SU-DHL-6 (cell line): ENCODE results near the gene MAS1.

Experiments used
- H2AFZ ChIP-seq: fragments of 200-600 bp; sonication (generic); 2 replicates; pipeline ENCODE4 v1.6.1; 2014; ENCODE audit warnings: low read depth, mild to moderate bottlenecking, moderate library complexity, mixed read lengths, antibody characterized with exemption, low read length; ENCODE audit not compliant: severe bottlenecking
- H3F3A ChIP-seq: fragments of 200-600 bp; shearing (Covaris generic); 2 replicates; pipeline ENCODE4 v1.6.0; 2016; ENCODE audit warnings: antibody characterized with exemption, mild to moderate bottlenecking; ENCODE audit not compliant: insufficient read depth
- H3K27ac ChIP-seq: fragments of 200-600 bp; sonication (generic); 2 replicates; pipeline ENCODE4 v1.5.1; 2016; ENCODE audit warnings: low read depth, mild to moderate bottlenecking, low read length, moderate library complexity, mixed read lengths
- H3K27me3 ChIP-seq: fragments of 200-600 bp; sonication (generic), shearing (Covaris generic); 2 replicates; pipeline ENCODE4 v1.6.0; 2014; ENCODE audit warnings: mild to moderate bottlenecking, low read length
- H3K36me3 ChIP-seq: fragments of 200-600 bp; sonication (generic); 2 replicates; pipeline ENCODE4 v1.6.1; 2014; ENCODE audit warnings: mild to moderate bottlenecking, low read length, mixed read lengths
- H3K4me2 ChIP-seq: fragments of 300-600, 200-600 bp; shearing (Covaris generic), sonication (generic); 2 replicates; pipeline ENCODE4 v1.6.0; 2014; ENCODE audit warnings: low read length, low read depth, mild to moderate bottlenecking; ENCODE audit not compliant: poor library complexity, severe bottlenecking
- H3K4me3 ChIP-seq: fragments of 200-600 bp; sonication (generic); 2 replicates; pipeline ENCODE4 v1.5.1; 2014; ENCODE audit warnings: antibody characterized with exemption, low read length, mild to moderate bottlenecking, mixed read lengths; ENCODE audit not compliant: insufficient read depth, poor library complexity, severe bottlenecking
- H3K79me2 ChIP-seq: fragments of 200-600 bp; sonication (generic); 2 replicates; pipeline ENCODE4 v1.6.1; 2014; ENCODE audit warnings: mild to moderate bottlenecking, low read length, moderate library complexity; ENCODE audit not compliant: insufficient read depth
- H3K9ac ChIP-seq: fragments of 200-600 bp; sonication (generic); 2 replicates; pipeline ENCODE4 v1.7.0; 2014; ENCODE audit warnings: mild to moderate bottlenecking, low read length
- H3K9me2 ChIP-seq: fragments of 200-600 bp; sonication (generic); replicated peaks from 2 replicates; pipeline ENCODE4 v1.6.1; 2014; ENCODE audit warnings: low read length; ENCODE audit not compliant: insufficient read depth
- H3K9me3 ChIP-seq: fragments of 200-600 bp; sonication (generic); 2 replicates; pipeline ENCODE4 v1.6.1; 2014; ENCODE audit warnings: low read length, mixed read lengths; ENCODE audit not compliant: insufficient read depth
- H4K20me1 ChIP-seq: fragments of 200-600 bp; sonication (generic); 2 replicates; pipeline ENCODE4 v1.6.1; 2014; ENCODE audit warnings: low read depth, mild to moderate bottlenecking, antibody characterized with exemption, low read length, moderate library complexity, mixed read lengths
- CTCF ChIP-seq: fragments of 200-600 bp; sonication (generic); IDR thresholded peaks from one replicate; pipeline ENCODE4 v1.5.1; 2017; ENCODE audit warnings: antibody characterized with exemption, mild to moderate bottlenecking, low read length, moderate library complexity; ENCODE audit not compliant: insufficient read depth, poor library complexity, severe bottlenecking
- EZH2phosphoT487 ChIP-seq: fragments of 200-600 bp; sonication (generic), shearing (Covaris generic); conservative IDR thresholded peaks from 2 replicates; pipeline ENCODE4 v1.6.1; 2018; ENCODE audit warnings: mild to moderate bottlenecking, antibody characterized with exemption, low read length, moderate library complexity, mixed read lengths

Gene MAS1

GRCh38 chr6:159866286-159867247 lies 24.2 kb upstream of the MAS1 start:
- Histone ChIP-seq H2AFZ (no peak overlapping the region), H3K79me2 (no peaks in the 10 kb centered on the region), H3K9me2 (no peaks in the 10 kb centered on the region)

GRCh38 chr6:159871241-159871640 lies 19.5 kb upstream of the MAS1 start:
- no peaks in the 10 kb centered on the region for H3K36me3 ChIP-seq
- no peak overlapping the region for H3K4me2 ChIP-seq
- no peaks in the 10 kb centered on the region for H3K9me2 ChIP-seq
- H3K9me3 ChIP-seq = no peaks in the 10 kb centered on the region
- H3K27ac ChIP-seq = no peak overlapping the region
- H2AFZ ChIP-seq = no peak overlapping the region
- H3K4me3 ChIP-seq = no peak overlapping the region
- H4K20me1 ChIP-seq = no peaks in the 10 kb centered on the region
- no peak overlapping the region for H3K9ac ChIP-seq
- no peaks in the 10 kb centered on the region for H3F3A ChIP-seq
- no peaks in the 10 kb centered on the region for H3K79me2 ChIP-seq
- TF ChIP-seq EZH2phosphoT487 = no peak
- no peak for TF ChIP-seq CTCF
- no peaks in the 10 kb centered on the region for H3K27me3 ChIP-seq

More at GRCh38 chr6:159866286-159867247, 24.2 kb upstream of the MAS1 start:
- Histone ChIP-seq H3K9ac (no peak overlapping the region), H3K36me3 (no peaks in the 10 kb centered on the region), H3K4me2 (no peak overlapping the region), H3K27ac (no peak overlapping the region), H3K27me3 (no peaks in the 10 kb centered on the region), H3K4me3 (no peak overlapping the region), H3K9me3 (no peaks in the 10 kb centered on the region), H4K20me1 (no peaks in the 10 kb centered on the region), H3F3A (no peaks in the 10 kb centered on the region)
- no peak for TF ChIP-seq CTCF
- TF ChIP-seq EZH2phosphoT487 = no peak

- Histone ChIP-seq H3K4me2 (no peak overlapping the region), H3K9me3 (no peaks in the 10 kb centered on the region), H3K36me3 (no peaks in the 10 kb centered on the region), H4K20me1 (no peaks in the 10 kb centered on the region), H2AFZ (no peak overlapping the region), H3K27me3 (no peaks in the 10 kb centered on the region), H3K27ac (no peak overlapping the region), H3K79me2 (no peaks in the 10 kb centered on the region), H3K4me3 (no peak overlapping the region), H3F3A (no peaks in the 10 kb centered on the region), H3K9me2 (no peaks in the 10 kb centered on the region), H3K9ac (no peak overlapping the region)
- TF ChIP-seq CTCF (no peak), EZH2phosphoT487 (no peak)
Observed at GRCh38 chr6:159871906-159872305, 18.9 kb upstream of the MAS1 start.
